Measurements from ENCODE around the gene KLHL40. TPM values are rescaled to one million over a fixed set of nuclear protein-coding genes. Genes with fewer than 3 reads are reported as not detected.

The KLHL40 gene
- total RNA-seq, 4 donors from 2014 or later = 0.19 TPM; not detected in 3

DNA sequence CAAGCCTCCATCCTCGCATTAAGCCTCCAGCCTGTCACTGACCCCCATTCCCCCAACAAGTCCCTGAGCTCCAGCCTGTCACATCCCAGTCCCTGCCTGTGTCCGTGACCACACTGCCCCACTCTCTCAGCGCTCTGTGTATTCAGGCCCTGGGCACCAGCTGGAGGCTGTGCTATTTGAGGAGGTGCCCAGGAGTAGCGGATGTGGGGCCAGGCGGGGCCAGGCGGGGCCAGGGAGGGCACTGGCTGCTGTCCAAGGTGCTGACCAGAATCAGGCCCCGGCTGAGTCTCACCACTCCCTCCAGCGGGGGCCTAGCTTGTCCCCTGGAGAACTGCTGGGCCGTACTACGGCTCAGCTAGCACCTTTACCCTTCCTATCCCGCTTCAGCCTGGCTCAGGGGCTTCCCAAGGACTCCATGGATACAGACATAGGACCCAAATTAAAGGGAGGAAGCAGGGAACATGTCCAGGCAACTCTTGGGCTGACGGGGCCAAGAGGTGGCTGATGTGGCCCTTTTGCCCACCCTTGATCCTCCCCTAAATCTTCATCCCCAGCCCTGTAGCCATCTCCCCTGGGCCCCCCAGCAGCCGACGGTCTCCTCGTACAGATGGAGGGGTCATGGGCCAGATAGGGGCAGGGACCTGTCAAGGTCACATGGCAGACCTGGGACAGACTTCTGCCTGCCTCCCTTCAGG, 16.2 kb downstream of the KLHL40 start:
- DNase-seq (ENCODE audit: low spot score) = no peak
- no peak for ATAC-seq (ENCODE audit: low FRiP score)
- TF ChIP-seq, protein P1, sequence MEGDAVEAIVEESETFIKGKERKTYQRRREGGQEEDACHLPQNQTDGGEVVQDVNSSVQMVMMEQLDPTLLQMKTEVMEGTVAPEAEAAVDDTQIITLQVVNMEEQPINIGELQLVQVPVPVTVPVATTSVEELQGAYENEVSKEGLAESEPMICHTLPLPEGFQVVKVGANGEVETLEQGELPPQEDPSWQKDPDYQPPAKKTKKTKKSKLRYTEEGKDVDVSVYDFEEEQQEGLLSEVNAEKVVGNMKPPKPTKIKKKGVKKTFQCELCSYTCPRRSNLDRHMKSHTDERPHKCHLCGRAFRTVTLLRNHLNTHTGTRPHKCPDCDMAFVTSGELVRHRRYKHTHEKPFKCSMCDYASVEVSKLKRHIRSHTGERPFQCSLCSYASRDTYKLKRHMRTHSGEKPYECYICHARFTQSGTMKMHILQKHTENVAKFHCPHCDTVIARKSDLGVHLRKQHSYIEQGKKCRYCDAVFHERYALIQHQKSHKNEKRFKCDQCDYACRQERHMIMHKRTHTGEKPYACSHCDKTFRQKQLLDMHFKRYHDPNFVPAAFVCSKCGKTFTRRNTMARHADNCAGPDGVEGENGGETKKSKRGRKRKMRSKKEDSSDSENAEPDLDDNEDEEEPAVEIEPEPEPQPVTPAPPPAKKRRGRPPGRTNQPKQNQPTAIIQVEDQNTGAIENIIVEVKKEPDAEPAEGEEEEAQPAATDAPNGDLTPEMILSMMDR (IDR thresholded peaks at IDR 0.05) = no peak

DNA sequence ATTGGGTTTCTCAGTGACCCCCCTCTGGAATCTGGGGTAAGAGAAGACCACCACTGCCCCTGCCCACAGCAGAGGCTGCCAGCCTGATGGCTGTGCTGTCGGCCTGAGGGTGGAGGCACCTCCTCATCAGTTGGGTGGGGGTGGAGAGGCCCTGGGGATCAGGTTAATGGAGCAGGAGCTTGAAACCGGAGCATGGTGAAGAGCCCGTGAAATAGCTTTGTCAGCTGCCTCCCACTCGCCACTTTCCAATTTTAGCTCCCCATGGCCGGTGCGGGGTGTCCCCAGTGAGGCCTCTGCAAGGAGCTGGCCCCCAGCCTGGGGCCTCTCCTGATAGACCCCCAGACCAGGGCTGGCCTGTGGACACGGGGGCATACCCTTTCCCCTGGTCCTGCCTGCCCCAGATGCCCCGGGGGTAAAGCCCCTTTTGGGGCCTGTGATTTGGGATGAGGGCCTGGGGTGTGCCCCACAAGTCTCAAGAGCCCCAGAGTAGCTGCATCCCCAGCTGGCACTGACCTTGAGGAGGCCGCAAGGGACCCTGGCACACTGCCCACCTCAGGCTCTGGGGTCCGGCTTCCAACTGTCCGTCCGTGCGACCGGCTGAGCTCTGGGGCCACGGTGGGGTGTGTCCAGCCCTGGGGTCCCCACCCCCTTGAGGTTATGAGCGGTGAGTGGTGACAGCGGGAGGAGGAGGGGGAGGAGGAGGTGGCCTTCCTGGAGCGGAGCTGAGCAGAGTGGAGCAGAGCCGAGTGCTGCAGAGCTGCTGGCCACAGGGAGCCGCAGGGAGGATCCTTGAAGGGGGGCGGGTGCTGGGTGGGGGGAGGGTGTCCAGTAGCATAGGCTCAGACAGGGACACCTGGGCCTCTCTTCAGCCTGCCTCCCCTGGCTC, 17.0 kb downstream of the KLHL40 start, which contains the start of gene HHATL:
TSS of gene HHATL (minus strand) at position 733 of the 886 bp plus-strand sequence. CDS start 1,972 bp downstream, outside the sequence.
- DNase-seq (ENCODE audit: low spot score) = peak; percentile 1
- TF ChIP-seq, protein P1 (IDR thresholded peaks at IDR 0.05) = no peak
- no peak for ATAC-seq (ENCODE audit: low FRiP score)

DNA sequence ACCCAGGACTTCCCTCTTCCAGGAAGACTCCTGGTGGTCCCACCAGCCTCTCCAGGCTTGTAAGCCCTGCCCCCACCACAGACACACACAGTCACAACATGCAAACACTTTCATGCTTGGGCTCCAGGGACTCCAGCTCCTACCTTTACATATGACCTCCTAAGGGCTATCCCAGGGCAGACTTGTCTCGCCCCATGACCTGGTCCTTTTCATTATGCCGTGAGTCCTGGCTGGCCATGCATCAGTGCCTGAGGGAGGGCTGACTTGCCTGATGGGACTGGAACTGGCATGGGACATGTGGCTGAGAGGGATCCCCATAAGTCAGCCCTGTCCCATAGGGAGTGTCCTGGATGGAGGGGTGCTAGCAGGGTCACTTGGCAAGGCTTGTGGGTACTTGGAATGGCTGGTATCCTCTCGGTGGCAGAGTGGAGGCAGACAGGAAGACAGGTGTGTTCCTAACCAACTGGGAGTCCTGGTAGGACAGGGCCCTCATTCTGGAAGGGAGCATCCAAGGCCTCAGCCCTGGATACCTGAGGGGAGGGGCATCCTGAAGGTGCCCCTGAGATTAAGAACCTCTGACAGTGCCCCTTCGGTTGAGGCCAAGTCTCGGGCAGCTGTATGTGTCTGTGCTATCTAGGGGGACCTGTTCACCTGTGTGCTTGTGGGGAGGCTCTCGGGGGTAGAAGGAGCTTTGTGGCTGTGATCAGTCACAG, 17.8 kb downstream of the KLHL40 start:
- no peak for ATAC-seq (ENCODE audit: low FRiP score)
- DNase-seq (ENCODE audit: low spot score) = peak; percentile 2
- TF ChIP-seq, protein P1 (IDR thresholded peaks at IDR 0.05) = no peak

DNA sequence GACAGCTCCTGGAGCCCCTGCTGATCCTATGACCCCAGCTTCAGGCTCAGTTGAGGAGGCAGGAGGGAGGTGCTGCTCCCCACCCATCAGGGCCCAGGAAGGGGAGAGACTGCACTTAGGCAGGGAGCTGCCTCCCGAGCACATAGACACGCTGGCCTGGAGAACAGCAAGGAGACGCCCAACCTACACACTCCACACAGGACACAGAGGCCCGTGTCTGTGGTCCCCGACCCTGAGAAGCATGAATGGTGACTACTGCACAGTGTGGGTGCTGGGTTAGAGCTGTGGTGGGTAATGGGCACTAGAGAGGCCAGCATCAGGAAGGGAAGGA, 18.3 kb downstream of the KLHL40 start:
- ATAC-seq (ENCODE audit: low FRiP score) = no peak
- no peak for DNase-seq (ENCODE audit: low spot score)
- TF ChIP-seq, protein P1 (IDR thresholded peaks at IDR 0.05) = no peak

DNA sequence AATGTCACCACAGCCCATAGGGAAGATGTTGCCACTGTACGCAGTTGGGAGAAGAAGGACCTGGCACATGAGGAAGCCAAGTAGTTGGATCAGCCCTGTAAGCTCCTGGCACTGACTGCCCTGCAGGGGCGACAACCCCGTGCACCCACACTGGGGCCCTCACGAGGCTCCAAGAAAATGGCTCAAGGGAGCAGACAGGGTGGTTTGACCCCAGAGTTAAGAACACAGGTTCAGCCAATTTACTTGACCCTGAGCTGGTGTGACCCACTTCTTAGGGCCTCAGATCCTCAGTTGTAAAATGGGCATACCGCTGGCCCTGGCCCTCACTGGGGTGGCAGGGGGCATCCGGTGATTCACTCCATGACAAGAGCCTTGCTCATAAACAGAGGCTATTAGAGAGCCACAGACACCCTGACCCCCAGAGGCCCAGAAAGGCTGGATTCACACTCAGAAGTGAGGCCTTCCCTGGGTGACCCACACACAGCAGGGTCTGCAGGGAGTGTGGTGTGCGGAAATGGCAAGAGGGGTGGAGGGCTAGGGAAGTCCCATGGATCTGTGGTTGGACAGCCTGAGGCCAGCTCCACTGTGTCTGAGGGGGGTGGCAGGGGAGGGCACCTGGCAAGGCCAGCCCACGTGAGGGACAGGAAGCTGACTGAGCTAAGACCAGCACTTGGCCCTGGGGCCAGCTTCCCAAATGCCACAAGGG, 19.0 kb downstream of the KLHL40 start:
- TF ChIP-seq, protein P1 (IDR thresholded peaks at IDR 0.05) = no peak
- DNase-seq (ENCODE audit: low spot score) (peak; percentile 7), ATAC-seq (ENCODE audit: low FRiP score) (no peak)

DNA sequence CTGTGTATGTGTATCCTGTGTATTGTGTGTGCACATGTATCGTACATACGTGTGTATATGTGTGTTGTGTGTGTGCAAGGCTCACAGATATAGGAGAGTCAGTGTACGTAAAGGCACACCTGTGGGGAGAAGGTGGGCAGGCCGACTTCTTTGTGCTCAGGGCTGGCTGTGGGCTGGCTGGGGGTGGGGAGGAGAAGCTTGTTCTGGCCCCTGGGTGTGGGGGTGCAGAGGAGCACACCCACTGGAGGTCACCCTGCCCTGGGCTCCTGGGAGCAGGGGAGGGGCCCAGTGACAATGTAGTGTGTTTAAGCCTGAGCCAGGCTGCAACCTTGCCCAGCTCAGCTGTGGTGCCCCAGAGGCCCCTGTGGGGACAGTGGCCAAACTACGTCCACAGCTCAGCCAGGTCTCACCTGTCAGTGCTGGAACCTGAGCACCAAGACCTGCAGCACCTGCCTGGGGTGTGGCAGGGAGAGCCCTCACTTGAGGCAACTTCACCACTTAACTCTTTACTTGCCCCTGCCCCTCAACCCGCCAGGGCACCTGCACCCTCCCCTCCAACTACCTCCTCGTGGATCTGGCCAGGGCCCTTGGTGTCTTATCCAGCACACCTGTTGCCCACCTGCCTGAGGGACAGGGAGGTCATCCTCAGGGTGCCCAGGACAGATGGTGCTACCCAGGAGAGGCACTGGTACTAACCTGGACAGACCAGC, 19.9 kb downstream of the KLHL40 start:
- TF ChIP-seq, protein P1 (IDR thresholded peaks at IDR 0.05) = no peak
- no peak for DNase-seq (ENCODE audit: low spot score)
- ATAC-seq (ENCODE audit: low FRiP score) = no peak

Data from omental fat pad (tissue), 4 donors.